Smooth muscle cell (in vitro differentiated cells): ENCODE results near the gene OR52N5. TPM values are rescaled to one million over a fixed set of nuclear protein-coding genes. Genes with fewer than 3 reads are reported as not detected.

ENCODE experiments used
- DNase-seq: peaks from one replicate; lab custom pipeline; 2025; ENCODE audit not compliant: unreplicated experiment; lab: John Stamatoyannopoulos, UW
- H2AFZ ChIP-seq: fragments of 200-600 bp; sonication (generic); 2 replicates; pipeline ENCODE4 v1.6.0; 2016; ENCODE audit warnings: antibody characterized with exemption, low read depth, mild to moderate bottlenecking
- H3F3A ChIP-seq: fragments of 200-600 bp; sonication (generic); 2 replicates; pipeline ENCODE4 v1.6.0; 2017; ENCODE audit warnings: antibody characterized with exemption, low read depth
- H3K27ac ChIP-seq: fragments of 200-600 bp; sonication (generic); 2 replicates; pipeline ENCODE4 v1.5.1; 2016; ENCODE audit warnings: low read depth, mild to moderate bottlenecking
- H3K27me3 ChIP-seq: fragments of 200-600 bp; sonication (generic); 2 replicates; pipeline ENCODE4 v1.6.1; 2016; ENCODE audit warnings: low read depth, mild to moderate bottlenecking
- H3K36me3 ChIP-seq: fragments of 200-600 bp; sonication (generic); 2 replicates; pipeline ENCODE4 v1.5.1; 2016; ENCODE audit warnings: low read depth
- H3K4me1 ChIP-seq: fragments of 200-600 bp; sonication (generic); 2 replicates; pipeline ENCODE4 v1.5.1; 2016; ENCODE audit warnings: low read depth
- H3K4me2 ChIP-seq: fragments of 200-600 bp; sonication (generic); 2 replicates; pipeline ENCODE4 v1.6.0; 2016; ENCODE audit warnings: mild to moderate bottlenecking
- H3K4me3 ChIP-seq: fragments of 200-600 bp; sonication (generic); 2 replicates; pipeline ENCODE4 v1.5.1; 2016; ENCODE audit warnings: mild to moderate bottlenecking
- H3K79me2 ChIP-seq: fragments of 200-600 bp; sonication (generic); 2 replicates; pipeline ENCODE4 v1.6.0; 2016; ENCODE audit warnings: low read depth, mild to moderate bottlenecking
- H3K9ac ChIP-seq: fragments of 200-600 bp; sonication (generic); 2 replicates; pipeline ENCODE4 v1.6.0; 2016; ENCODE audit warnings: low read depth
- H3K9me3 ChIP-seq: fragments of 200-600 bp; sonication (generic); replicated peaks from 2 replicates; pipeline ENCODE4 v1.5.1; 2016; ENCODE audit warnings: low read depth
- H4K20me1 ChIP-seq: fragments of 200-600 bp; sonication (generic); 2 replicates; pipeline ENCODE4 v1.6.0; 2016; ENCODE audit warnings: low read depth
- CTCF ChIP-seq: fragments of 200-600 bp; sonication (generic); IDR thresholded peaks from 2 replicates; pipeline ENCODE4 v1.5.1; 2017; ENCODE audit warnings: borderline replicate concordance, mild to moderate bottlenecking, antibody characterized with exemption; ENCODE audit not compliant: insufficient read depth, poor library complexity, severe bottlenecking
- WGBS: methylation state at CpG from one replicate; pipeline ENCODE4 v1.1.7; 2016; ENCODE audit warnings: low lambda C conversion rate; 5-methylcytosine and 5-hydroxymethylcytosine counted together
- polyA plus RNA-seq: library from polyadenylated mRNA; unstranded; fragments of >200 nt; fragmentation: Nextera tagmentation; extraction: Ambion mirVana; gene quantifications from 2 replicates; pipeline ENCODE4 v1.2.1, GENCODE V29; 2016
- total RNA-seq: library from RNA; depleted of rRNA; stranded (reverse); fragments of >200 nt; gene quantifications from 2 replicates; pipeline ENCODE4 v1.2.3, GENCODE V29; 2014

OR52N5 gene
- total RNA-seq: not detected in 2 replicates
- not detected in 2 replicates for polyA plus RNA-seq

GRCh38 chr11:5783255-5783654 lies at the start of gene OR52N5:
Gene OR52N5 (minus strand): TSS chr11:5783355. CDS start chr11:5778634, 4,721 bp downstream.
- no peak for DNase-seq
- Histone ChIP-seq H3K4me3 (no peak within 1 kb of the TSS), H3K4me1 (no peaks in the 10 kb centered on the region), H3K4me2 (no peak within 1 kb of the TSS), H3K9ac (no peak within 1 kb of the TSS), H3F3A (no peaks in the 10 kb centered on the region), H4K20me1 (no peaks in the 10 kb centered on the region), H3K27ac (no peak within 1 kb of the TSS), H2AFZ (no peak within 1 kb of the TSS), H3K9me3 (no peaks in the 10 kb centered on the region), H3K36me3 (no peaks in the 10 kb centered on the region), H3K27me3 (no peaks in the 10 kb centered on the region), H3K79me2 (no peaks in the 10 kb centered on the region)
- TF ChIP-seq CTCF: no peak
- WGBS: 55% methylated on average over 4 of the region's 4 CpGs

DNA sequence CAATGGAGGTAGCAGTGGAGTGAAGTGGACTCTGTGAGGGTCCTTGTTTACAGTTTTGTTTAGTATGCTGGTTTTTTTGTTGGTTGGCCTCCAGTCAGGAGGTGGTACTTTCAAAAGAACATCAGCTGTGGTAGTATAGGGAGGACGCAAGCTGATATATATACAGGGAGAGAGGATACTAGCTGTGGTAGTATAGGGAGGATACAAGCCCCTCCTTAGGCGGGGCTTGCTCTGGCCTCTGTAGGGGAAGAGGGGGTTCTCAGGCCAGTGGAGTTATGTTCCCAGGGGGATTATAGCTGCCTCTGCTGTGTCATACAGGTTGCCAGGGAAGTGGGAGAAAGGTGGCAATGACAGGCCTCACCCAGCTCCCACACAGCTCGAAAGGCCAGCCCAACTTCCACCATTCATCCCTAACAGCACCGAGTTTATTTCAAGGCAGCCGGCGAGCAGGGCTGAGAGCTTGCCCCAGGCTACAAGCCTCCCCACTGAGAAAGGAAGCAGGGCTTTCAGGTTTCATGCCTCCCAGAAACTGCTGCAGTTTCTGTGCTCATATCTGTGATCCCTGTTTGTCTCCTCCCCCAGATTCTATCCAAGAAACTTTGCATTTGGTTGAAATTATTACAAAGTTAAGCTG lies 48.2 kb upstream of the OR52N5 start:
- Histone ChIP-seq H3K27ac (peak overlapping the region; percentile 31), H3K79me2 (no peaks in the 10 kb centered on the region), H3K4me1 (no peaks in the 10 kb centered on the region), H3K9ac (no peak overlapping the region), H3K9me3 (no peaks in the 10 kb centered on the region), H4K20me1 (no peaks in the 10 kb centered on the region), H3K27me3 (no peaks in the 10 kb centered on the region), H3K4me2 (no peak overlapping the region), H2AFZ (no peak overlapping the region), H3K4me3 (no peak overlapping the region), H3F3A (no peaks in the 10 kb centered on the region), H3K36me3 (no peaks in the 10 kb centered on the region)
- WGBS: 52% methylated on average over 6 of the region's 6 CpGs
- no peak for TF ChIP-seq CTCF
- no peak for DNase-seq

DNA sequence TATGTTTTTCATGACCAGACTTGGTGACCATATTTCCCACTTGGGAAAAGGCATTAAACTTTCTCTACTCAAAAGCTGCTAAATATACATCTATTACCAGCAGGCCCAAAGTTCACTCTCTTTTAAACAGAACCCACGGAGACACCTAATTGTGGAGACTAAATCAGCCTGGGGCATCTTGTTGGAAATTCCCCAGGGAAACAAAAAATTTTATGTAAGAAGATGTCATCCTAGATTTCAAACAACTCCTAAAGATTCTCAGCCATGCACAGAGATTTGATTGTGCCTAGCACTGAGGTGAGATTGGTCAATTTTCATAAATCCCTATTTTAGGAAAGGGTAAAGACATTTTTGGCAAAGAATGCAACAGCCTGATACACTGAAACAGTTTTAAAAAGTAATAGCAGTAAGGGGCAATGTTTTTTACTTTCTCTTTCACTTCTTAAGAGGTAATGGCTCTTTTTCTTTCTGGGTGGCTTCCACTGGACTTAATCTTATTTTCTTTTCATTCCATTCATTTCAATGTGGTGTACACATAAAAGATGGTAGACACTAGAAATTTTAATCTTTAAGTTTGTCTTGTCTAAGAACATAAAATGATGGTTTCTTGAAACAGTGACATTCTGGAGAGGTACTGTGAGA lies 35.2 kb upstream of the OR52N5 start:
- no peaks in the 10 kb centered on the region for H3F3A ChIP-seq
- no peaks in the 10 kb centered on the region for H3K4me1 ChIP-seq
- no peak overlapping the region for H3K9ac ChIP-seq
- no peak overlapping the region for H3K27ac ChIP-seq
- H3K4me2 ChIP-seq: no peak overlapping the region
- H3K79me2 ChIP-seq: no peaks in the 10 kb centered on the region
- H3K27me3 ChIP-seq: no peaks in the 10 kb centered on the region
- TF ChIP-seq CTCF: no peak
- no peaks in the 10 kb centered on the region for H3K9me3 ChIP-seq
- no peak overlapping the region for H3K4me3 ChIP-seq
- DNase-seq: no peak
- no peaks in the 10 kb centered on the region for H3K36me3 ChIP-seq
- WGBS: 61% methylated on average over 1 of the region's 1 CpG
- H2AFZ ChIP-seq: peak overlapping the region; percentile 52
- no peaks in the 10 kb centered on the region for H4K20me1 ChIP-seq
